GM12864 (cell line): ENCODE results near the gene FES.

Experiments used
- DNase-seq: peaks from one replicate; pipeline ENCODE4 v3.0.0-alpha.2; 2011; ENCODE audit warnings: low read depth
- H3K4me3 ChIP-seq: 2 replicates; pipeline ENCODE4 v1.5.1; 2011; ENCODE audit warnings: mild to moderate bottlenecking, low read depth, low read length, control low read depth
- CTCF ChIP-seq: IDR thresholded peaks from 2 replicates; pipeline ENCODE4 v1.5.1; 2011; ENCODE audit warnings: low read depth, mild to moderate bottlenecking, moderate library complexity, low read length, control low read depth, inconsistent platforms; ENCODE audit errors: missing control alignments

The FES gene

GRCh38 chr15:90866161-90866715 is 18.1 kb upstream of the FES start:
- DNase-seq: no peak
- no peak overlapping the region for H3K4me3 ChIP-seq
- no peak for TF ChIP-seq CTCF

GRCh38 chr15:90866800-90867199 is 17.5 kb upstream of the FES start:
- no peak for TF ChIP-seq CTCF
- H3K4me3 ChIP-seq: no peak overlapping the region
- no peak for DNase-seq

- DNase-seq: no peak
- H3K4me3 ChIP-seq: no peak within 1 kb of the TSS
- TF ChIP-seq CTCF: no peak
These were observed 16.0 kb upstream of the FES start, which contains the start of gene FURIN for GRCh38 chr15:90868261-90868689. Gene FURIN (plus strand): TSS chr15:90868588. CDS start chr15:90875741, 7,153 bp downstream.

- TF ChIP-seq CTCF: no peak
- no peak overlapping the region for H3K4me3 ChIP-seq
- no peak for DNase-seq
These were observed 15.2 kb upstream of the FES start for GRCh38 chr15:90869140-90869541.

GRCh38 chr15:90869601-90870353 is 14.5 kb upstream of the FES start:
- no peak overlapping the region for H3K4me3 ChIP-seq
- no peak for TF ChIP-seq CTCF
- no peak for DNase-seq

GRCh38 chr15:90870354-90871138 is 13.8 kb upstream of the FES start:
- no peak for DNase-seq
- TF ChIP-seq CTCF: no peak
- peak overlapping the region; percentile 66 for H3K4me3 ChIP-seq
